Measurements from ENCODE around the gene UVSSA. TPM values are rescaled to one million over a fixed set of nuclear protein-coding genes. Genes with fewer than 3 reads are reported as not detected.
A peak's percentile ranks its signal among the peaks of the same experiment; 100 is the strongest.

UVSSA gene, protein sequence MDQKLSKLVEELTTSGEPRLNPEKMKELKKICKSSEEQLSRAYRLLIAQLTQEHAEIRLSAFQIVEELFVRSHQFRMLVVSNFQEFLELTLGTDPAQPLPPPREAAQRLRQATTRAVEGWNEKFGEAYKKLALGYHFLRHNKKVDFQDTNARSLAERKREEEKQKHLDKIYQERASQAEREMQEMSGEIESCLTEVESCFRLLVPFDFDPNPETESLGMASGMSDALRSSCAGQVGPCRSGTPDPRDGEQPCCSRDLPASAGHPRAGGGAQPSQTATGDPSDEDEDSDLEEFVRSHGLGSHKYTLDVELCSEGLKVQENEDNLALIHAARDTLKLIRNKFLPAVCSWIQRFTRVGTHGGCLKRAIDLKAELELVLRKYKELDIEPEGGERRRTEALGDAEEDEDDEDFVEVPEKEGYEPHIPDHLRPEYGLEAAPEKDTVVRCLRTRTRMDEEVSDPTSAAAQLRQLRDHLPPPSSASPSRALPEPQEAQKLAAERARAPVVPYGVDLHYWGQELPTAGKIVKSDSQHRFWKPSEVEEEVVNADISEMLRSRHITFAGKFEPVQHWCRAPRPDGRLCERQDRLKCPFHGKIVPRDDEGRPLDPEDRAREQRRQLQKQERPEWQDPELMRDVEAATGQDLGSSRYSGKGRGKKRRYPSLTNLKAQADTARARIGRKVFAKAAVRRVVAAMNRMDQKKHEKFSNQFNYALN
- total RNA-seq (10 to 100 TPM; 39.4 to 39.5 TPM), polyA plus RNA-seq (1 to 10 TPM; 1.9 to 6.2 (median 2.4) TPM), total RNA-seq (32.0 to 81.7 (median 44.3) reads per million in 6 experiments)

DNA sequence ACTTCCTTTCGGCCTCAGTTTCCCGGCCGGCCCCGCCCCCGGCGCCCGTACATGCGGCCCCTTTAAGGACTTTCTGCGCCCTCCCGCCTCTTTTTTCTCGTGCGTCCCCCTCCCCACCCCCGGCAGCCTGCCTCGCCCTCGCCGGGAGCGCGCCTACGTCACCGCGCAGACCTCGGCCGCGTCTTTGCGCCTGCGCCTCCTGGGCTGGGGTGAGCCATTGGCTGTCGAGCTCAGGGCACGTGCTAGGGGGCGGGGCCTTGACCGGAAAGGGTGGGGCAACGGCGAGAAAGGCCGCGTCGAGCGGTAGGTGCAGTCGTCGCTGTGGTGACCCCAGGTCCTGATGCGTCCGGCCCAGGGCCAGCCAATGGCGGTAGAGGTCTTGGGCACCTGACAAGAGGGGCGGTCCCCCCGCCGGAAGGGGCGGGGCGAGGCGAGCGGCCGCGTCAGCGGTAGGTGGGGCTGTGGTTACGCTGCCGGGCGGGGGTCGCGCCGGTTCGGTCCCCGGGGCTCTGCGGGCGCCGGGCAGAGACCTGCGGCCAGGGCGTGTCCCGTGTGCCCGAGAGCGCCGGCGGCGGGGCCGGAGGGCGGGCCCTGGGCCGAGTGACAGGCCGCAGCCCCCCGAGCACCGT is at the start of gene UVSSA:
Gene UVSSA, plus strand, starts transcription at position 428 of the 629 bp plus-strand sequence. CDS start 884 bp downstream, outside the sequence.
- peaks cover 17 to 48% (median 39%) of the 10 kb centered on the region in 4 donors for H3K4me1 Mint-ChIP-seq
- H3K36me3 Mint-ChIP-seq = peaks cover 0 to 4% (median 0%) of the 10 kb centered on the region in 3 donors
- no peaks in the 10 kb centered on the region for H3K27me3 Mint-ChIP-seq
- H3K9me3 Mint-ChIP-seq = no peaks in the 10 kb centered on the region
- peak; percentile 89 to 93 for ATAC-seq
- peak; percentile 98 to 100 (median 100) for DNase-seq
- peak within 1 kb of the TSS; percentile 84 to 99 (median 96) for H3K27ac Mint-ChIP-seq
- peak within 1 kb of the TSS; percentile 83 to 98 (median 94) for H3K4me3 Mint-ChIP-seq
- POLR2A ChIA-PET = interaction anchor here (0.7 to 3.8 kb wide), 22 partner anchors 9 to 374 kb away, joined by 3 to 106 read pairs (median 4); partner anchors contain the start of genes CTBP1, MAEA, TACC3 and TMEM129

GRCh38 chr4:1297456-1298325 is 49.3 kb upstream of the UVSSA start:
- Mint-ChIP-seq H3K9me3 (no peaks in the 10 kb centered on the region), H3K4me3 (peak overlapping the region in 3 of 10 donors; percentile 10 to 70 (median 51)), H3K36me3 (peaks cover 0 to 55% (median 2%) of the 10 kb centered on the region in 3 donors), H3K27ac (peak overlapping the region in 3 of 10 donors; percentile 28 to 57 (median 52)), H3K4me1 (peaks cover 31 to 74% (median 66%) of the 10 kb centered on the region in 4 donors), H3K27me3 (no peaks in the 10 kb centered on the region)
- DNase-seq (peak in 1 of 10 donors; percentile 13), ATAC-seq (no peak)
- POLR2A ChIA-PET = interaction anchor here (1.3 kb wide), 1 partner anchor 7 kb away, joined by 4 read pairs; no protein-coding TSS in a partner anchor

GRCh38 chr4:1298461-1298860 is 48.5 kb upstream of the UVSSA start:
- H3K27ac Mint-ChIP-seq = peak overlapping the region in 1 of 10 donors; percentile 28
- peaks cover 32 to 70% (median 65%) of the 10 kb centered on the region in 4 donors for H3K4me1 Mint-ChIP-seq
- POLR2A ChIA-PET = interaction anchor here (1.3 kb wide), 1 partner anchor 8 kb away, joined by 4 read pairs; no protein-coding TSS in a partner anchor

GRCh38 chr4:1299301-1299860 is 47.6 kb upstream of the UVSSA start:
- Mint-ChIP-seq H3K27me3 (no peaks in the 10 kb centered on the region), H3K4me3 (peak overlapping the region in 1 of 10 donors; percentile 51), H3K36me3 (peaks cover 0 to 60% (median 2%) of the 10 kb centered on the region in 3 donors), H3K27ac (peak overlapping the region in 4 of 10 donors; percentile 3 to 69 (median 31)), H3K4me1 (peaks cover 32 to 61% (median 56%) of the 10 kb centered on the region in 4 donors), H3K9me3 (no peaks in the 10 kb centered on the region)
- no peak for ATAC-seq
- POLR2A ChIA-PET = interaction anchor here (1.3 to 1.6 kb wide), 2 partner anchors 9 to 10 kb away, joined by 3 to 4 read pairs; no protein-coding TSS in a partner anchor
- DNase-seq = peak in 1 of 10 donors; percentile 54

More at GRCh38 chr4:1298461-1298860, 48.5 kb upstream of the UVSSA start:
- Mint-ChIP-seq H3K4me3 (peak overlapping the region in 1 of 10 donors; percentile 24), H3K9me3 (no peaks in the 10 kb centered on the region), H3K36me3 (peaks cover 0 to 58% (median 2%) of the 10 kb centered on the region in 3 donors), H3K27me3 (no peaks in the 10 kb centered on the region)
- ATAC-seq = no peak
- DNase-seq = no peak

GRCh38 chr4:1300466-1301455 is 46.2 kb upstream of the UVSSA start:
- POLR2A ChIA-PET = interaction anchor here (1.6 kb wide), 1 partner anchor 8 kb away, joined by 3 read pairs; no protein-coding TSS in a partner anchor
- ATAC-seq (no peak), DNase-seq (peak in 1 of 10 donors; percentile 45)
- H3K36me3 Mint-ChIP-seq = peaks cover 0 to 63% (median 2%) of the 10 kb centered on the region in 3 donors
- no peaks in the 10 kb centered on the region for H3K27me3 Mint-ChIP-seq
- peak overlapping the region in 6 of 10 donors; percentile 5 to 74 (median 59) for H3K27ac Mint-ChIP-seq
- no peaks in the 10 kb centered on the region for H3K9me3 Mint-ChIP-seq
- no peak overlapping the region for H3K4me3 Mint-ChIP-seq
- H3K4me1 Mint-ChIP-seq = peaks cover 34 to 61% (median 55%) of the 10 kb centered on the region in 4 donors

DNA sequence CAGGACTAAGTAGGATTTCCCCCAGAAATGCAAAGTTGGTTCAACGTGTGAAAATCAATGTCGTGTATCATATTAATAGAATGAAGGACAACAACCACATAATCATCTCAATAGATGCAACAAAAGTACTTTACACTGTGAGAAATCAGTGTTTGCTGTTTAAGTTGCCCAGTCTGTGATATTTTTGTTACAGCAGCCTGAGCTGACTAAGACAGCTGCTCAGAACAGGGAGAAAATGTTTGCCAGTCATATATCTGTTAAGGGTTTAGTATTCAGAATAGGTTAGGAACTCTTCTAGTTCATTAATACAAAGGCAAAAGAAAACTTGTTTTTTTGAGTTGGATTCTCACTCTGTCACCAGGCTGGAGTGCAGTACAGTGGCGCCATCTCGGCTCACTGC is 44.8 kb upstream of the UVSSA start:
- POLR2A ChIA-PET = no interaction called here
- Mint-ChIP-seq H3K4me3 (no peak overlapping the region), H3K36me3 (peaks cover 0 to 59% (median 2%) of the 10 kb centered on the region in 3 donors), H3K9me3 (no peaks in the 10 kb centered on the region), H3K27me3 (no peaks in the 10 kb centered on the region), H3K4me1 (peaks cover 35 to 64% (median 59%) of the 10 kb centered on the region in 4 donors), H3K27ac (peak overlapping the region in 2 of 10 donors; percentile 61 to 68)
- DNase-seq (no peak), ATAC-seq (no peak)

DNA sequence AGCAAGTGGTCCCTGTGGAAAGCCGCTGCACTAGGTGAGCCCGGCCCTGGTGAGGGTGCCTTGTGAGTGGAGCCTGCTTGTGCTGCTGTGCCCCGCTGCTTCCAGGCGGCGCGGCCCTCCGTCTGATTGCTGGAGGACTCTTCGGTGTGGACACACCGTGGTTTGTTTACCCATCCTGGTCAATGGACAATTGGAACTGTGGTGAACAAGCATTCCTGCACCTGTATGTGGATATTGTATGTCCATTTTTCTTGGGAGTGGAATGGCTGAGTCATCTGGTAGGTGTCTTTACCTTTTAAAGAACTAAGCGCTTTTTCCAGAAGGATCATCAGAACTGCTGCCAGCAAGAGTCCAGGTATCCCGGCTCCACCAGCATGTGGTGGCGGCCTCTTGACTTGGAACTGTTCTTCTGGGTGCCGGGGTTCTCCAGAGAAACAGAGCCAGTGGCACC is 41.7 kb upstream of the UVSSA start:
- Mint-ChIP-seq H3K27me3 (no peaks in the 10 kb centered on the region), H3K27ac (peak overlapping the region in 4 of 10 donors; percentile 5 to 75 (median 60)), H3K4me1 (peaks cover 30 to 71% (median 66%) of the 10 kb centered on the region in 4 donors), H3K9me3 (no peaks in the 10 kb centered on the region), H3K4me3 (peak overlapping the region in 1 of 10 donors; percentile 43), H3K36me3 (peaks cover 0 to 30% (median 2%) of the 10 kb centered on the region in 3 donors)
- POLR2A ChIA-PET = no interaction called here
- ATAC-seq = no peak
- peak in 1 of 10 donors; percentile 15 for DNase-seq

DNA sequence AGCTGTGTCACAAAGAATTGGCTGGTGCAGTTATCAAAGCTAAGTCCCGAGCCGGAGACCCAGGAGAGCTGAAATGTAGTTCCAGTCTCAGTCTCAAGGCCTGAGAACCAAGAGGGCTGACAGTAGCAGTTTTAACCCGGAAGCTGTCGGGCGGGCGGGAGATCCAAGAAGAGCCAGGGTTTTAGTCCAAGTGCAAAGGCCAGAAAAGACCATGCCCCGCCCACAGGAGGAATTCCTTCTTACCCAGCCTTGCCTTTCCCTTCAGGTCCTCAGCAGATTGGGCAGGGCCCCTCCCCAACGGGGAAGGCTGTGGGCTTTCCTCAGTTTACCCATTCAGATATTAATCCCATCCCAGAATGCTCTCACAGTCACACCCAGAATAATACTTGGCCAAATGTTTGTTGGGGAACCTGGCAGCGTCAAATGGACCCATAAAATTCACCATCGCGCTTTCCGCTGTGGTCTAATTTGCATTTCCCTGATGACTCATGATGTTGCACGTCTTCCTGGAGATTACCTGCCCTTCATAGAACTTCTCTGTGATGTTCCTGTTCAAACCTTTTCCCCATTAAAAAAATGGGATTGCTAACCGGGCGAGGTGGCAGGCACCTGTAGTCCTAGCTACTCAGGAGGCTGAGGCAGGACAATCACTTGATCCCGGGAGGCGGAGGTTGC is 41.1 kb upstream of the UVSSA start:
- Mint-ChIP-seq H3K9me3 (no peaks in the 10 kb centered on the region), H3K4me1 (peaks cover 28 to 72% (median 67%) of the 10 kb centered on the region in 4 donors), H3K4me3 (peak overlapping the region in 5 of 10 donors; percentile 0 to 56 (median 43)), H3K27ac (peak overlapping the region in 9 of 10 donors; percentile 7 to 77 (median 56)), H3K36me3 (peaks cover 0 to 24% (median 2%) of the 10 kb centered on the region in 3 donors), H3K27me3 (no peaks in the 10 kb centered on the region)
- POLR2A ChIA-PET = no interaction called here
- ATAC-seq (no peak), DNase-seq (peak in 1 of 10 donors; percentile 43)

DNA sequence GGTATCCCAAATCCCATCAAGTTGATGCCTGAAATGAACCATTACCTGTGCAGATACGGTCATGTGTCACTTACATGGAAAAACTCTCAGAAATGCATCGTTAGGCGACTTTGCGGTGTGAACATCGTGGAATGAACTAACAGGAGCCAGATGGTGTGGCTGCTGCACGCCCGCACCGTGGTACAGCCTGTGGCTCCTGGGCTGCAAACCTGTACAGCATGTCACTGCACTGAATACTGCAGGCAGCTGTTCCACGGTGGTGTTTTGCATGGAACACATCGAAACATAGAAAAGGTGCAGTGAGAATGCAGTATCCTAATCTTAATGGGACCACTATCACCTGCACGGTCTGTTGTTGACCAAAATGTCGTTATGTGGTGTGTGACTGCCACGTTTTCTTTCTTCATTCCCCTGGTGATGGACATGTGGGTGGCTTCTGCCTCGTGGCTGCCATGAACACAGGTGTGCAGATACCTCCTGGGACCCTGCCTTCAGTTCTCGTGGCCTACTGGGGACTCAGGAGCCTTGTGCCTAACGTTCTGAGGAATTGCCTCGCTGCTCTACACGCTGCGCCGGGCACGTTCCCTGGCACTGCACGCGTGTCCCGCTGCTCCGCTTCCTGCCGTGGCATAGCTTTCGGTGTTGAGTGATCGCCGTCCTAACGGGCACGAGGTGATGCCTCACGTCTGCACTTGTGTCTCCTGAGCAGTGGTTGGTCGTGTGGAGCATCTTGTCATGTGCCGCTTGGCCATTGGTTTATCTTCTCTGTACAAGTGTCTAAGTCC is 38.9 kb upstream of the UVSSA start:
- peaks cover 0 to 26% (median 1%) of the 10 kb centered on the region in 3 donors for H3K36me3 Mint-ChIP-seq
- POLR2A ChIA-PET = interaction anchor here (0.6 to 2.2 kb wide), 7 partner anchors 8 to 59 kb away, joined by 3 to 6 read pairs (median 3); partner anchors contain the start of gene CTBP1
- no peak for DNase-seq
- H3K9me3 Mint-ChIP-seq = no peaks in the 10 kb centered on the region
- peaks cover 25 to 70% (median 65%) of the 10 kb centered on the region in 4 donors for H3K4me1 Mint-ChIP-seq
- H3K27ac Mint-ChIP-seq = peak overlapping the region in 7 of 10 donors; percentile 60 to 91 (median 87)
- peak overlapping the region in 5 of 10 donors; percentile 76 to 91 (median 87) for H3K4me3 Mint-ChIP-seq
- no peaks in the 10 kb centered on the region for H3K27me3 Mint-ChIP-seq
- ATAC-seq = no peak

All from naive thymus-derived CD8-positive, alpha-beta T cell (primary cell).